MM.1S (cell line): Measurements from ENCODE around the gene KRTAP4-5.
"Not testable (repeated sequence)": the region's sequence is repeated elsewhere in the genome, so short reads cannot be mapped to it uniquely, and the experiment has no call there.

Experiments
- DNase-seq: peaks from one replicate; pipeline ENCODE4 v3.0.0-alpha.2; 2015
- H2AFZ ChIP-seq: fragments of 300-600 bp; sonication (generic); 2 replicates; pipeline ENCODE4 v1.6.0; 2016; ENCODE audit warnings: antibody characterized with exemption, low read length
- H3F3A ChIP-seq: fragments of 300-600 bp; sonication (generic); 2 replicates; pipeline ENCODE4 v1.6.1; 2016; ENCODE audit warnings: mild to moderate bottlenecking, antibody characterized with exemption, low read length, moderate library complexity, mixed read lengths; ENCODE audit not compliant: insufficient read depth
- H3K27ac ChIP-seq: fragments of 300-600 bp; sonication (generic); 2 replicates; pipeline ENCODE4 v1.5.1; 2016; ENCODE audit warnings: mild to moderate bottlenecking, low read length
- H3K27me3 ChIP-seq: fragments of 300-600 bp; sonication (generic); replicated peaks from 2 replicates; pipeline ENCODE4 v1.6.0; 2016; ENCODE audit warnings: low read length; ENCODE audit not compliant: insufficient read depth
- H3K36me3 ChIP-seq: fragments of 300-600 bp; sonication (generic); replicated peaks from 2 replicates; pipeline ENCODE4 v1.6.1; 2016; ENCODE audit warnings: mild to moderate bottlenecking, low read length, mixed read lengths; ENCODE audit not compliant: insufficient read depth
- H3K4me1 ChIP-seq: fragments of 300-600 bp; sonication (generic); 2 replicates; pipeline ENCODE4 v1.6.1; 2016; ENCODE audit warnings: low read length, mixed read lengths
- H3K4me2 ChIP-seq: fragments of 300-600 bp; sonication (generic); 2 replicates; pipeline ENCODE4 v1.6.0; 2016; ENCODE audit warnings: low read depth, low read length
- H3K4me3 ChIP-seq: fragments of 300-600 bp; sonication (generic); 2 replicates; pipeline ENCODE4 v1.5.1; 2016; ENCODE audit warnings: low read length, mixed read lengths
- H3K79me2 ChIP-seq: fragments of 300-600 bp; sonication (generic); 2 replicates; pipeline ENCODE4 v1.6.1; 2016; ENCODE audit warnings: mixed run types, low read length, mixed read lengths
- H3K9ac ChIP-seq: fragments of 300-600 bp; sonication (generic); 2 replicates; pipeline ENCODE4 v1.6.1; 2016; ENCODE audit warnings: low read length, mixed read lengths
- H3K9me2 ChIP-seq: fragments of 300-600 bp; sonication (generic); replicated peaks from 2 replicates; pipeline ENCODE4 v1.6.1; 2016; ENCODE audit warnings: mild to moderate bottlenecking, low read length, mixed read lengths; ENCODE audit not compliant: insufficient read depth
- H3K9me3 ChIP-seq: fragments of 300-600 bp; sonication (generic); replicated peaks from 2 replicates; pipeline ENCODE4 v1.6.1; 2016; ENCODE audit warnings: mild to moderate bottlenecking, low read length, mixed read lengths; ENCODE audit not compliant: insufficient read depth
- H4K20me1 ChIP-seq: fragments of 300-600 bp; sonication (generic); 2 replicates; pipeline ENCODE4 v1.6.1; 2016; ENCODE audit warnings: mild to moderate bottlenecking, low read length, moderate library complexity, mixed read lengths; ENCODE audit not compliant: insufficient read depth
- CTCF ChIP-seq: fragments of 300-600 bp; sonication (generic); IDR thresholded peaks from 2 replicates; pipeline ENCODE4 v1.5.1; 2016; ENCODE audit warnings: antibody characterized with exemption, low read length, mixed read lengths
- EZH2 ChIP-seq: fragments of 300-600 bp; sonication (generic); optimal IDR thresholded peaks from 2 replicates; pipeline ENCODE3; 2017; ENCODE audit warnings: low read depth, mild to moderate bottlenecking, antibody characterized with exemption, low read length, mixed read lengths
- EZH2phosphoT487 ChIP-seq: fragments of 300-600 bp; sonication (generic); IDR thresholded peaks from 2 replicates; pipeline ENCODE4 v1.6.1; 2018; ENCODE audit warnings: antibody characterized with exemption, low read length

The KRTAP4-5 gene

GRCh38 chr17:41121742-41122141, 27.9 kb downstream of the KRTAP4-5 start:
- Histone ChIP-seq H3K27me3 (no peaks in the 10 kb centered on the region), H3K27ac (no peak overlapping the region)
- TF ChIP-seq EZH2phosphoT487 (no peak), CTCF (no peak), EZH2 (no peak)

GRCh38 chr17:41119696-41120690, 29.6 kb downstream of the KRTAP4-5 start:
- not testable (repeated sequence) for H3F3A ChIP-seq, H3K27me3 ChIP-seq, H3K27ac ChIP-seq, H2AFZ ChIP-seq, H3K4me3 ChIP-seq, H3K9me3 ChIP-seq, H3K4me2 ChIP-seq, H3K36me3 ChIP-seq, DNase-seq, H3K4me1 ChIP-seq, H3K9me2 ChIP-seq, H3K79me2 ChIP-seq, H4K20me1 ChIP-seq, H3K9ac ChIP-seq

More at GRCh38 chr17:41121742-41122141, 27.9 kb downstream of the KRTAP4-5 start:
- no peaks in the 10 kb centered on the region for H4K20me1 ChIP-seq
- DNase-seq, result no peak
- no peak overlapping the region for H2AFZ ChIP-seq
- H3K4me3 ChIP-seq, result no peak overlapping the region
- H3K79me2 ChIP-seq, result no peaks in the 10 kb centered on the region
- H3K4me2 ChIP-seq, result no peak overlapping the region
- H3K9me3 ChIP-seq, result no peaks in the 10 kb centered on the region
- H3K36me3 ChIP-seq, result no peaks in the 10 kb centered on the region
- no peaks in the 10 kb centered on the region for H3K9me2 ChIP-seq
- no peaks in the 10 kb centered on the region for H3K4me1 ChIP-seq
- no peak overlapping the region for H3K9ac ChIP-seq
- H3F3A ChIP-seq, result no peaks in the 10 kb centered on the region

GRCh38 chr17:41118721-41119120, 30.9 kb downstream of the KRTAP4-5 start:
- no peaks in the 10 kb centered on the region for H3K27me3 ChIP-seq
- no peak overlapping the region for H3K9ac ChIP-seq
- no peak overlapping the region for H3K4me3 ChIP-seq
- no peak overlapping the region for H3K27ac ChIP-seq
- no peak for DNase-seq
- H3K36me3 ChIP-seq, result no peaks in the 10 kb centered on the region
- H3K79me2 ChIP-seq, result no peaks in the 10 kb centered on the region
- H3K9me2 ChIP-seq, result no peaks in the 10 kb centered on the region
- no peaks in the 10 kb centered on the region for H4K20me1 ChIP-seq
- H3F3A ChIP-seq, result no peaks in the 10 kb centered on the region
- H3K9me3 ChIP-seq, result no peaks in the 10 kb centered on the region
- no peak overlapping the region for H2AFZ ChIP-seq
- H3K4me1 ChIP-seq, result no peaks in the 10 kb centered on the region
- no peak overlapping the region for H3K4me2 ChIP-seq
- TF ChIP-seq EZH2 (no peak), EZH2phosphoT487 (no peak), CTCF (no peak)

GRCh38 chr17:41117846-41118386, 31.7 kb downstream of the KRTAP4-5 start, which contains the start of gene KRTAP4-11:
Gene KRTAP4-11, minus strand, starts transcription at chr17:41118373. Its CDS starts 58 bp downstream, at chr17:41118315.
- not testable (repeated sequence) for H3K27ac ChIP-seq

More at GRCh38 chr17:41117846-41118386, 31.7 kb downstream of the KRTAP4-5 start, which contains the start of gene KRTAP4-11:
- H3K9ac ChIP-seq, H3F3A ChIP-seq, H3K4me1 ChIP-seq, H3K79me2 ChIP-seq, H3K9me3 ChIP-seq, DNase-seq, H3K4me3 ChIP-seq, H3K4me2 ChIP-seq, H3K36me3 ChIP-seq, H2AFZ ChIP-seq, H3K9me2 ChIP-seq, H4K20me1 ChIP-seq, H3K27me3 ChIP-seq: not testable (repeated sequence)
